ENCODE data around the gene POLR2M.

The POLR2M gene

GRCh38 chr15:57740048-57740447 is 33.5 kb downstream of the POLR2M start:
- DNase-seq (ENCODE audit: low read depth), result no peak

GRCh38 chr15:57741089-57741488 is 34.6 kb downstream of the POLR2M start:
- no peak for DNase-seq (ENCODE audit: low read depth)

- no peak for DNase-seq (ENCODE audit: low read depth)
Observed at GRCh38 chr15:57743424-57743823, 36.9 kb downstream of the POLR2M start.

- no peak for DNase-seq (ENCODE audit: low read depth)
Observed at GRCh38 chr15:57746786-57747185, 40.3 kb downstream of the POLR2M start.

- DNase-seq (ENCODE audit: low read depth), result no peak
Observed at GRCh38 chr15:57747206-57747896, 40.8 kb downstream of the POLR2M start.

- no peak for DNase-seq (ENCODE audit: low read depth)
Observed at GRCh38 chr15:57751177-57751800, 44.8 kb downstream of the POLR2M start.

GRCh38 chr15:57752436-57752835 is 45.9 kb downstream of the POLR2M start:
- no peak for DNase-seq (ENCODE audit: low read depth)

- DNase-seq (ENCODE audit: low read depth), result no peak
Observed at GRCh38 chr15:57752840-57753239, 46.3 kb downstream of the POLR2M start.

GRCh38 chr15:57756466-57756865 is 50.0 kb downstream of the POLR2M start:
- DNase-seq (ENCODE audit: low read depth), result no peak

- no peak for DNase-seq (ENCODE audit: low read depth)
Observed at GRCh38 chr15:57758560-57758959, 52.0 kb downstream of the POLR2M start.

GRCh38 chr15:57761562-57761961 is 55.0 kb downstream of the POLR2M start:
- no peak for DNase-seq (ENCODE audit: low read depth)

GRCh38 chr15:57762302-57762701 is 55.8 kb downstream of the POLR2M start:
- no peak for DNase-seq (ENCODE audit: low read depth)

- no peak for DNase-seq (ENCODE audit: low read depth)
Observed at GRCh38 chr15:57763176-57763964, 56.9 kb downstream of the POLR2M start.
